Stimulated activated CD4-positive, alpha-beta T cell treated with anti-CD3 and anti-CD28 coated beads, Interleukin-1b, Interleukin-23, amount 100 ng/mL, for 24 hours (primary cell): ENCODE results near the gene MCTP1.

Experiments
- DNase-seq, 4 experiments: peaks; one replicate each; pipeline ENCODE4 v3.0.0-alpha.2; 2020; ENCODE audit warnings: low read depth in 4 of 4, low spot score in 1 of 4

Gene MCTP1

GRCh38 chr5:94725142-94725541 is 559.8 kb downstream of the MCTP1 start:
- DNase-seq: no peak

GRCh38 chr5:94715768-94716167 is 569.1 kb downstream of the MCTP1 start:
- no peak for DNase-seq

- no peak for DNase-seq
Observed at GRCh38 chr5:94711785-94712184, 573.1 kb downstream of the MCTP1 start.

GRCh38 chr5:94709277-94709676 is 575.6 kb downstream of the MCTP1 start:
- DNase-seq: no peak

- DNase-seq: no peak
Observed at GRCh38 chr5:94707359-94707758, 577.5 kb downstream of the MCTP1 start.

- DNase-seq: no peak
Observed at GRCh38 chr5:94705427-94705826, 579.5 kb downstream of the MCTP1 start.

GRCh38 chr5:94702729-94703128 is 582.2 kb downstream of the MCTP1 start:
- DNase-seq: no peak

- no peak for DNase-seq
Observed at GRCh38 chr5:94700592-94700991, 584.3 kb downstream of the MCTP1 start.

- no peak for DNase-seq
Observed at GRCh38 chr5:94699562-94699961, 585.3 kb downstream of the MCTP1 start.

- no peak for DNase-seq
Observed at GRCh38 chr5:94698197-94698596, 586.7 kb downstream of the MCTP1 start.

GRCh38 chr5:94694671-94695070 is 590.2 kb downstream of the MCTP1 start:
- DNase-seq: no peak

GRCh38 chr5:94693845-94694370 is 591.0 kb downstream of the MCTP1 start:
- no peak for DNase-seq

- DNase-seq: no peak
Observed at GRCh38 chr5:94693043-94693822, 591.7 kb downstream of the MCTP1 start.

- no peak for DNase-seq
Observed at GRCh38 chr5:94692581-94692980, 592.3 kb downstream of the MCTP1 start.

- no peak for DNase-seq
Observed at GRCh38 chr5:94691949-94692348, 592.9 kb downstream of the MCTP1 start.

GRCh38 chr5:94691291-94691690 is 593.6 kb downstream of the MCTP1 start:
- no peak for DNase-seq

GRCh38 chr5:94690778-94691177 is 594.1 kb downstream of the MCTP1 start:
- no peak for DNase-seq

- DNase-seq: no peak
Observed at GRCh38 chr5:94689908-94690307, 595.0 kb downstream of the MCTP1 start.

GRCh38 chr5:94682814-94683520 is 601.9 kb downstream of the MCTP1 start:
- DNase-seq: no peak

- DNase-seq: no peak
Observed at GRCh38 chr5:94675965-94676618, 608.8 kb downstream of the MCTP1 start.

- no peak for DNase-seq
Observed at GRCh38 chr5:94674490-94675382, 610.2 kb downstream of the MCTP1 start.
